Stimulated activated effector memory CD8-positive, alpha-beta T cell treated with anti-CD3 and anti-CD28 coated beads, Interleukin-12 subunit alpha, Interleukin-12 subunit beta, amount 100 ng/mL, for 72 hours (primary cell): ENCODE results near the gene CCDC126.
"Not testable (repeated sequence)": the region's sequence is repeated elsewhere in the genome, so short reads cannot be mapped to it uniquely, and the experiment has no call there.

Experiments used
- ATAC-seq: fragments of 150-1000 bp; cut with Tn5 transposase; 2 replicates; pipeline ENCODE4 v1.10.0; 2021
- DNase-seq, 2 donors: peaks; one replicate each; pipeline ENCODE4 v3.0.0; 2021 to 2022; ENCODE audit warnings: low spot score in 2 of 2
- H3K27ac Mint-ChIP-seq: one replicate; pipeline ENCODE4 v1.8.0; 2022; ENCODE audit warnings: mild to moderate bottlenecking, mixed read lengths
- H3K36me3 Mint-ChIP-seq: one replicate; pipeline ENCODE4 v1.8.0; 2022; ENCODE audit warnings: mild to moderate bottlenecking, mixed read lengths
- H3K4me1 Mint-ChIP-seq: one replicate; pipeline ENCODE4 v1.8.0; 2022; ENCODE audit warnings: mixed read lengths
- H3K4me3 Mint-ChIP-seq: one replicate; pipeline ENCODE4 v1.8.0; 2022; ENCODE audit warnings: mild to moderate bottlenecking, mixed read lengths
- H3K9me3 Mint-ChIP-seq: one replicate; pipeline ENCODE4 v1.8.0; 2022; ENCODE audit warnings: mixed read lengths

The CCDC126 gene, protein sequence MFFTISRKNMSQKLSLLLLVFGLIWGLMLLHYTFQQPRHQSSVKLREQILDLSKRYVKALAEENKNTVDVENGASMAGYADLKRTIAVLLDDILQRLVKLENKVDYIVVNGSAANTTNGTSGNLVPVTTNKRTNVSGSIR

DNA sequence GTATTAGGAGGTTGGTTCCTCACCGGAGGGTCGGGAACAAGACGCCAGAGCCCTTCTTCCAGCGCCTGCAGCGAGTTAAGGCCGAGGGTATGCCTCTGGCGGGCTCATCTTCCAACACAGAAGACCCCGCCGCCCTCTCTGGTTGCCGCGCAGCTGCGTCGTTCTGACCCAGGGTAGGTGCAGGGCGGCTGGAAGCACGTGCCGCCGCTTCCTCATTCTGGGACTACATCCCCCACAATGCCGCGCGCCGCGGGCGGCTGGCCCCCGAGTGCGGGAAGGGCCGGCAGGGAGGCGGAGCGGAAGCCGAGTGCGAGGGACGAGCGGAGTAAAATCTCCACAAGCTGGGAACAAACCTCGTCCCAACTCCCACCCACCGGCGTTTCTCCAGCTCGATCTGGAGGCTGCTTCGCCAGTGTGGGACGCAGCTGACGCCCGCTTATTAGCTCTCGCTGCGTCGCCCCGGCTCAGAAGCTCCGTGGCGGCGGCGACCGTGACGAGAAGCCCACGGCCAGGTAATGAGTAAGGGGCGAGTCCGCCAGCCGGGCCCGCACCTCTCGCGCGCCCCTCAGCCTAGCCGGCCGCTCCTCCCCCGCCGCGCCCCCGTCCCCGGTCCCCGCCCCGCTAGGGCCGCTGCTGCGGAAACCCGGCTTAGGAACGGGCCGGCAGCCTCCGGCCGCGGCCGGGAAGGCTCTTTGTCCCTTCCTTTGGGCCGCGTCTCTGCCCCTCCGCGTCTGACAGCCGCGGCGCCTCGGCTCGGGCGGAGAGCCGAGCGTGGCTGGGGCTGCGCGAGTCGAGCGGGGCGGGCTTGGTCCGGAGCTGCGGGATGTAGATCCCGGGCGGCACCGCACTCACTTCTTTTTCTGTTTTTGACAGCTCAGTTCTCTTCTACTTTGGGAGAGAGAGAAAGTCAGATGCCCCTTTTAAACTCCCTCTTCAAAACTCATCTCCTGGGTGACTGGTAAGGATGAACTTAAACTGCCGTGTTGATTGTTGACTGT lies at the start of gene CCDC126:
Gene CCDC126, plus strand, starts transcription at position 289 of the 998 bp plus-strand sequence. CDS start 13,934 bp downstream, outside the sequence.
- ATAC-seq = peak; percentile 74
- H3K4me1 Mint-ChIP-seq = peaks cover 62% of the 10 kb centered on the region
- DNase-seq = peak; percentile 77 to 88
- peaks cover 6% of the 10 kb centered on the region for H3K36me3 Mint-ChIP-seq
- no peaks in the 10 kb centered on the region for H3K9me3 Mint-ChIP-seq
- peak within 1 kb of the TSS; percentile 90 for H3K27ac Mint-ChIP-seq
- peak within 1 kb of the TSS; percentile 82 for H3K4me3 Mint-ChIP-seq

DNA sequence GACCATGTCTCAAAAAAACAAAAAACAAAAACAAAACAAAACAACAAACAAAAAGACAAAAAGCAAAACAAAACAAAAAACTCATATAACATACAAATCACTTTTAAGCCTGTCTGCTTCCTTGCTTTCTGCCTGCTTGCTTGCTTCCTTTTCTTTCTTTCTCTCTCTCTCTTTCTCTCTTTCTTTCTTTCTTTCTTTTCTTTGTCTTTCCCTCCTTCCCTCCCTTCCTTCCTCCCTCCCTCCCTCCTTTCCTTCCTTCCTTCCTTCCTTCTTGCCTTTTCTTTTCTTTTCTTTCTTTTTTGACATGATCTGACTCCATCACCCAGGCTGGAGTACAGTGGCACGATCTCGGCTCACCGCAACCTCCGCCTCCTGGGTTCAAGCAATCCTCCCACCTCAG lies 49.5 kb upstream of the CCDC126 start:
- no peaks in the 10 kb centered on the region for H3K9me3 Mint-ChIP-seq
- H3K36me3 Mint-ChIP-seq = no peaks in the 10 kb centered on the region
- H3K4me3 Mint-ChIP-seq = no peak overlapping the region
- ATAC-seq = no peak
- no peaks in the 10 kb centered on the region for H3K4me1 Mint-ChIP-seq
- H3K27ac Mint-ChIP-seq = no peak overlapping the region
- no peak for DNase-seq

DNA sequence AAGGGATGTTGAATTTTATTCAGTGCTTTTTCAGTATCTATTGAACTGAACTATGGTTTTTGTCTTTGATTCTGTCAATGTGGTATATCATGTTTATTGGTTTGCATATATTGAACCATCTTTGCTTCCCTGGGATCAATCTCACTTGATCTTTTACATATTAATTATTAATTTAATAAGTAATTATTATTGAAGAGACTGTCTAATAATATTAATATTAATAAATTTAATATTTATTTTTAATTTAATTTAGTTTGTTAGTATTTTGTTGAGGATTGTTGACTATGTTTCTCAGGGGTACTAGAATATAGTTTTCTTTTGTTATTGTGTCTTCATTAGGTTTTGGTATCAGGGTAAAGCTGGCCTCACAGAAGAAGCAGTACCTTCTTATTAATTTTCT lies 38.9 kb upstream of the CCDC126 start:
- no peak for ATAC-seq

DNA sequence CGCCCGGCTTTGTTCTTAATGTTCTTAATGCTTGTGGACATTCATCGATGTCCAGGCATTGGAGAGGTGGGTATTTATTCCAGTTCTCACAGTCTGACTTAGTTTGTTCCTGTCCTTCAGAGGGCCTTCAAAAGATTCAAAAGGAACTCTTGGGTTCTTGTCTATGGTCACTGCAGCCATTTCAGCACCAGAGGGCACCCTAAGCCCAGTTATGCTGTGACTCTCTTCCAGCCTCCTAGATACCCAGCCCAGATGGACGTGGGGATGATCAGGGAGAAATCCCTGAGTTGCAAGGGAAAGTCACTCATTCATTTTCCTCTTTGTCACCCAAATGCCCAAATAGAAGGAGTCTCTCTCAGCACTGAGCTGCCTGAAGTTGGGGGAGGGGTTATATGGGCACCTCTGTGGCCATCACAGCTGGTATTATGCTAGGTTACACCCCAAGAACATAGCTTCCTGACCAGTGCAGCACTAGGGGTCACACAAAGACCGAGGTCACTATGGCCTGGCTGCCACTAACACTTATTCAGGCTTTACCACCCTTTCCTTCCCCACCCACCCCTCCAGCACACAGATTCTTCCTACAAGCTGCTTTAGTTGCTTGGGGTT lies 26.5 kb upstream of the CCDC126 start:
- Mint-ChIP-seq H3K4me3 (no peak overlapping the region), H3K36me3 (no peaks in the 10 kb centered on the region), H3K9me3 (no peaks in the 10 kb centered on the region), H3K27ac (no peak overlapping the region), H3K4me1 (no peaks in the 10 kb centered on the region)
- ATAC-seq = peak; percentile 82
- DNase-seq = peak; percentile 52 to 84

More for the DNA sequence above, 38.9 kb upstream of the CCDC126 start:
- no peaks in the 10 kb centered on the region for H3K9me3 Mint-ChIP-seq
- H3K4me3 Mint-ChIP-seq = no peak overlapping the region
- H3K4me1 Mint-ChIP-seq = no peaks in the 10 kb centered on the region
- no peak overlapping the region for H3K27ac Mint-ChIP-seq
- no peaks in the 10 kb centered on the region for H3K36me3 Mint-ChIP-seq
- DNase-seq = no peak

DNA sequence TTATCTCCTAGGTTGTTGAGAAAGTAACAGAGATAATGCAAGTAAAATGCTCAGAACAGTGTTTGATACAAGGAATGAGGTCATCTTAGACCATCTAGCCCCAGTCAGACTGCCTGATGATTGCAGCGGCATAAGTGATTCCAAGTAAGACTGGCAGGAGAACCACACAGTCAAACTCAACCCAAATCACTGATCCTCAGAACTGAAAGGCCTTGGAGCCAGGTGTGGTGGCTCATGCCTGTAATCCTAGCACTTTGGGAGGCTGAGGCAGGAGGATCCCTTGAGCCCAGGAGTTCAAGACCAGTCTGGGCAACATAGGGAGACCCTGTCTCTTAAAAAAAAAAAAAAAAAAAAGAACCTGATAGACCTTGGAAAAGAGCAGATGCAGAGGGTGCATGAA lies 15.2 kb upstream of the CCDC126 start:
- not testable (repeated sequence) for H3K4me1 Mint-ChIP-seq, H3K9me3 Mint-ChIP-seq, DNase-seq, ATAC-seq, H3K4me3 Mint-ChIP-seq, H3K27ac Mint-ChIP-seq, H3K36me3 Mint-ChIP-seq

DNA sequence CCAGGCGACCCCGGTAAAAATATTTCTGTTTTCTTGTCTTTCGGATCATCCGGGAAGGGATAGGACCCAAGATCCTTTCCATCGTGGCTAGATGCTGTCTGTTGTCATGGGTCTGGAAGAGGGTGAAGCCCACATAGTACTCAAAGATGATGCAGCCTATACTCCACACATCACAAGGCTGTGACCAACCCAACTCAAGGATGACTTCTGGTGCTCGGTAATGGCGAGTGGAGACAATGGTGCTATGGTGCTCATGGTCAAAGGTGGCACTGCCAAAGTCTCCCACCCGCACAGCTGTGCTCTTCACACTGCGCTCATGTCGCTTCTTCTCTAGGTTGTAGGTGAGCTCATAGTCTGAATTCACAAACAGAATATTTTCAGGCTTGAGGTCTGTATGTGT lies 11.9 kb upstream of the CCDC126 start:
- not testable (repeated sequence) for H3K4me3 Mint-ChIP-seq, DNase-seq, H3K9me3 Mint-ChIP-seq, H3K36me3 Mint-ChIP-seq, H3K4me1 Mint-ChIP-seq, H3K27ac Mint-ChIP-seq
- ATAC-seq = peak; percentile 40

DNA sequence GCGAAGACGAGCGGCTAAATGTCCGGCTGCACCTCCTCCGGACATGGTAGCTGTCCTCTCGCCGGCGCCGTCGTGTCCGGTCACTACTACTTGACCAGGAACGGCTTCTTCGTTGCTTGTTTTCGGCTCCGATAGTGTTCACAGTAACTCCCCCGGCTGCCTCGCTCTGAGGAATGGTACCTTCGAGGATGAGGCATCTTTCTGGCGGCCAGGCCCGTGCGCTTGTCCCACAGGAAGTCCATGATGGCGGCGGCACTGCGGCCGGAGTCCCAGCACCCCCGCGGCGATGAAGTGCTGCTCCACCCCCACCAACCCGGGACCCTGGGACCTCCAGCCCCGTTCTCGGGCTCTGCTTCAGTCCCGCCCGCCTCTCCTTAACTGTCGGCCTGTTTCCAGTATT lies 11.0 kb upstream of the CCDC126 start:
- Mint-ChIP-seq H3K36me3 (no peaks in the 10 kb centered on the region), H3K4me3 (no peak overlapping the region), H3K4me1 (no peaks in the 10 kb centered on the region), H3K9me3 (no peaks in the 10 kb centered on the region), H3K27ac (no peak overlapping the region)
- ATAC-seq = no peak
- no peak for DNase-seq

DNA sequence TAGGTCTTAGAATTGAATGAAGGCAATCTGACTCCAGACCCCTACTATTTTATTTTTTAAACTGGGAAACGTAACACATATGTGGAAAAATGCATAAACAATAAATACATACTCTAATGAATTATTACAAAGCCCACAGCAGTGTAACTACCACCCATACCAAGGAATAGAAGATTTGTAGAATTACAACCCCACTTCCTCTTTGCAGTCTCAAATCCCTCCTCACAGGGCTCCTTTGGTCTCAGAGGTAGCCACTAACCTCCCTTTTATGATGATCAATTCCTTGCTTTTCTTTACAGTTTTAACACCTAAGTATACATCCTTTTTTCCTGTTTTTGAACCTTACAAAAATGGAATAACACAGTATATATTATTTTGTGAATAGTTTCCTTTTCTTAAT lies 6.7 kb upstream of the CCDC126 start:
- Mint-ChIP-seq H3K4me1 (peaks cover 22% of the 10 kb centered on the region), H3K27ac (no peak overlapping the region), H3K9me3 (no peaks in the 10 kb centered on the region), H3K4me3 (no peak overlapping the region), H3K36me3 (no peaks in the 10 kb centered on the region)
- DNase-seq = no peak
- ATAC-seq = no peak

DNA sequence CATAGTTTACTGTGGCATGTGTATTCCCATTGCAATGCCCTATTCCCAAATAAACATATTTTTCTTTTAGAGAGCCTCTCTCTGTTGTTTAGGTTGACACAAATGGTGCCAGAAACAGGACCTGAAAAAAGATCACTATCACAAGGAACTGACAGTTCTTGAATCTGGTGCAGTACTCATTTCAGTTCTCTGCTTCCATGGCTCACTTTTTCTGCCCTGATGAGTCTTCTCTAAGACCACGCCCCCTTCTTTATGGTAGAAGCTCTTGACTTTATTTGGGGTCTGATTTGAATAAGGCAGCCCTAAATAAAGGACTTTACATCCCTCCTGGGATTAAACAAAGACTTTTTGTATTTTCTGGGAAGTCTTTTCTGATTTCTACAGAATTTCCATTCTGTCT lies 3.5 kb upstream of the CCDC126 start:
- H3K9me3 Mint-ChIP-seq = no peaks in the 10 kb centered on the region
- peak overlapping the region; percentile 4 for H3K4me3 Mint-ChIP-seq
- ATAC-seq = peak; percentile 62
- H3K4me1 Mint-ChIP-seq = peaks cover 44% of the 10 kb centered on the region
- DNase-seq = no peak
- peaks cover 6% of the 10 kb centered on the region for H3K36me3 Mint-ChIP-seq
- H3K27ac Mint-ChIP-seq = peak overlapping the region; percentile 7

DNA sequence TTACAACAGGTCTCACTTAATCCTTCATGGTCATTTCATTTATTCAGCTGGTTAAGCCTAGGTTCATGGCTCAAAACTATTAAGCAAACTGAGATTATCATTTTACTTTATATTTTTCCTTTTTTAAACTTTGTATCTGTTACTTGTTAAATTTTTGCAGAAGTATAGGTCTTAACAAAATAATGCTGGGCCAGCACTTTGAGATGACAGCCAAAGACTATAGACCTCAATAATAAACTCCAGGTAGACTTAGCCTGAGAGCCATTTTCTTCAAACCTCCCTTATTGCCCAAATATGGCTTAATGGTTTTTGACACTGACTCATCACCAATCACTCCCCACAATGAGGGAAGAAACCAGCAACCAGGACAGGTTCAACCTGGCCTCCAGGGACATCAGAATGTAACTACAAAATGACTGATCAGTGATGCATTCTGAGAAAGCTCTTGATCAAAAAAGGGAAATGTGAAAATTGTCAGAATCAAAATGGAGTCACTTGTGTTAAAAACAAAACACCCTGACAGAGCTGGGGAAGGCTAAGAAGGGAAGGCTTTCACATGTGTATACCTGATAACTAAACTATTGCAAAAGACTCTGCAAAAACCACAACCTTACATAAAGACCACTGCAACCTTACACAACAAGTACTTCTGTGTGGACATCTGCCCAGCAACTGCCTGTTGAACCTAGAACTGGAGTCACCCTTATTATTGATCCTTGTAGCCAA lies 2.1 kb upstream of the CCDC126 start:
- H3K9me3 Mint-ChIP-seq = no peaks in the 10 kb centered on the region
- ATAC-seq (peak; percentile 91), DNase-seq (peak; percentile 30 to 77)
- H3K4me3 Mint-ChIP-seq = peak overlapping the region; percentile 2
- peaks cover 6% of the 10 kb centered on the region for H3K36me3 Mint-ChIP-seq
- peak overlapping the region; percentile 7 for H3K27ac Mint-ChIP-seq
- H3K4me1 Mint-ChIP-seq = peaks cover 54% of the 10 kb centered on the region

DNA sequence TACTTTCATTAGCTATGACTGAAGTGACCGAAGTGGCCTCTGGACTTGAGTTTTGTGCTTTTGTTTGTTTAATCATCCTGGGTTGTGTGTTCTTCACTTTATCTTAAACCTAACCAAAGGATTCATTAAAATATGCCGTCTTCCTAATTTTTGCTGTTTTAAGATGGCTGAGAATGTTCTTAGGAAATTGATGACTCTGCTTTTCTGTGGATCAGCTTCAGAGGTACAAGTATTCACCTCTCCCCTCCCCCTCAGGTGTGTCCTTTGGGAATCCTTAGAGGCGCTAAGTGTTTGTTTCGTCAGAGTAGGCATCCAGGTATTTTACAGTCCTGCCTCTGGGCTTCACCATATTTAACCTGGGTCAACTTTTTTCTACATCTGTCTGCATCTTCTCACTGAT lies 1.1 kb downstream of the CCDC126 start:
- Mint-ChIP-seq H3K27ac (peak overlapping the region; percentile 90), H3K36me3 (peaks cover 6% of the 10 kb centered on the region), H3K9me3 (no peaks in the 10 kb centered on the region), H3K4me1 (peaks cover 64% of the 10 kb centered on the region), H3K4me3 (peak overlapping the region; percentile 82)
- ATAC-seq (no peak), DNase-seq (no peak)

DNA sequence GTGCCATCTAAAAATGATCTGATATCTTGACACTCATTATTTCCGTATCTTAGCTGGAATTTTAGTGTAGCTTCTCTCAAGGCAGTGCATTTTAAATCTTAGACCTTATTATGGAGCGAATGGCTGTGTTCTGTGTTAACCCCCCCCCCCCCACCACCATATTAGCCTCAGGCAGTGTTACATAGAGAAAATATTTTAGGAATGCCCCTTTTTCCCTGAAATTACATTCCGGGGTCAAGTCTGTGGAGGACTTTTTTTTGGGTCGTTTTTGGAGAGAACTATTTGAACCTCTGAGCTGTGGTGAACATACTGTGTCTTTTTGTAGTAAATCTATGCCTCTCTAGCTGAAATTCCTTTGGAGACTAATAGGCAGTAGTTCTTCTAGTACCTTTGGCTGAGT lies 3.1 kb downstream of the CCDC126 start:
- Mint-ChIP-seq H3K4me3 (no peak overlapping the region), H3K4me1 (peaks cover 54% of the 10 kb centered on the region), H3K9me3 (no peaks in the 10 kb centered on the region), H3K27ac (no peak overlapping the region), H3K36me3 (peaks cover 12% of the 10 kb centered on the region)
- no peak for ATAC-seq
- no peak for DNase-seq

DNA sequence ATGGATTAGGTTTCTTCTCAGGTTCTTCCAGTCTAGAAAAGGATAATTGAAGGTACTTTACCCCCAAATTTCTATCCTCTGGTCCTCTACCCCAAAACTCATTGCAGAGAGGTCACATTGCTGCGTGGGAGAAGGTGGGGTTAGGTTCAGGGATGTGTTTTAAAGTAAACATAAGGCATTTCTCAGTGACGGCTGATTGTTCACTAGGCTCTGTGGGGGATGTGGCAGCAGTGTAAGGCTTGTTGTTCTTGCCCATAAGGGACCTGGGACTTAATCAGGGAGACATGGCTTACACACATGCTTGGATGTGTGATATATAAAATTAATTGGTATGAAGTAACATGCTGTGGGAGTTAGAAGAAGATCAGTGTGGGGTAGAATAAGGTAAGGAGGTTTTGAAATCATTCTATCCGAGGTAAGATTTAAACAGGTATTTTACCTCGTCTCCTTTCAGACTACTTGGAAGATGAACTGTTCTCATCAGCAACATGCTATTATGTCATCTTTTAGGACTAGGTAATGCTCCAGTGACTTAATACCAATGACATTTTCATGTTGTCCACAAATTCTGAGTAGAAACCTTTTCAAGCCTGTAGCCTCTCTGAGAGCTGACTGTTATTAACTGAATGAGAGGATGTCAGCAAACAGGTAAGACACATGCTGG lies 6.6 kb downstream of the CCDC126 start:
- no peak for ATAC-seq
- H3K36me3 Mint-ChIP-seq = peaks cover 14% of the 10 kb centered on the region
- peaks cover 38% of the 10 kb centered on the region for H3K4me1 Mint-ChIP-seq
- no peaks in the 10 kb centered on the region for H3K9me3 Mint-ChIP-seq
- no peak overlapping the region for H3K27ac Mint-ChIP-seq
- DNase-seq = no peak
- H3K4me3 Mint-ChIP-seq = no peak overlapping the region

DNA sequence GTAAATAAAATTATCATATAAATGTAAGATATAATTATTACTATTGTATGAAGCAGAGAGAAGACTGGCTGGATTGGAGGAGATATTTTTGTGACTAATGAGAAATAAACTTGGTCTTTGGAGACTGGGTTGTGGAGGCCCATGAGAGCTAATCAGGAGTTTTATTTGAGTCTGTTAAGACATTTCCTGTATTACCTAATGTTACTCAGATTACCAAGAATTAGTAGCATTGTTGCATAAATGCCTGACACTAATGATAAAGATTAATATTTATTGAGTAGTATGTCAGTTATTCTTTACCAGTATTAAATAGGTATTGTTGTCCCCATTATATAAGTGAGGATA lies 7.1 kb downstream of the CCDC126 start:
- no peak overlapping the region for H3K27ac Mint-ChIP-seq

DNA sequence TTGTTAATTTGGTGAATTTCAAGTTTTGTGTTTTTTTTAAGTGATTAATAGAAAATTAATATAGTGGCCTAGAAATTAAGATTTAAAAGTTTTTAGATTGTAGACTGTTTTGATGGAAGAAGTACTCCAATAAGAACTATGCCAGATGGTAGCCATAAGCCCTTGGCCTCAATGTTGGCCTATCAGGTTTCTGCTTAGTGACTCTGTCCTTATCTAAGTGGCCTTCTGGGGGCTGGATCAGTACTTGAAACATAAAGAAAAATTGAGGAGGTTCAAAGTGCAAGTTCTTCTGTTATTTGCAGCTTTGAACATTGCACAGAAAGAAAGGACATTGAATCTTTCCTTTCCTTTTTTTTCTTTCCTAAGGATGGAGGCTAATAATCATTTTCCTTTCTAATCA lies 9.9 kb downstream of the CCDC126 start:
- Mint-ChIP-seq H3K9me3 (no peaks in the 10 kb centered on the region), H3K27ac (no peak overlapping the region), H3K4me1 (peaks cover 21% of the 10 kb centered on the region), H3K4me3 (no peak overlapping the region), H3K36me3 (peaks cover 29% of the 10 kb centered on the region)
- DNase-seq (no peak), ATAC-seq (no peak)

More for the DNA sequence above, 7.1 kb downstream of the CCDC126 start:
- ATAC-seq (no peak), DNase-seq (no peak)
- Mint-ChIP-seq H3K4me3 (no peak overlapping the region), H3K4me1 (peaks cover 33% of the 10 kb centered on the region), H3K36me3 (peaks cover 14% of the 10 kb centered on the region), H3K9me3 (no peaks in the 10 kb centered on the region)
